Measurements from ENCODE around the gene CYBC1. TPM values are rescaled to one million over a fixed set of nuclear protein-coding genes. Genes with fewer than 3 reads are reported as not detected.

CYBC1 gene
- total and polyA plus RNA-seq, 9 of the 15 experiments (the other 6 are each of a cell fraction or from before 2014, with no cell fraction given) = 1.3 to 71.8 (median 49.9) TPM

DNA sequence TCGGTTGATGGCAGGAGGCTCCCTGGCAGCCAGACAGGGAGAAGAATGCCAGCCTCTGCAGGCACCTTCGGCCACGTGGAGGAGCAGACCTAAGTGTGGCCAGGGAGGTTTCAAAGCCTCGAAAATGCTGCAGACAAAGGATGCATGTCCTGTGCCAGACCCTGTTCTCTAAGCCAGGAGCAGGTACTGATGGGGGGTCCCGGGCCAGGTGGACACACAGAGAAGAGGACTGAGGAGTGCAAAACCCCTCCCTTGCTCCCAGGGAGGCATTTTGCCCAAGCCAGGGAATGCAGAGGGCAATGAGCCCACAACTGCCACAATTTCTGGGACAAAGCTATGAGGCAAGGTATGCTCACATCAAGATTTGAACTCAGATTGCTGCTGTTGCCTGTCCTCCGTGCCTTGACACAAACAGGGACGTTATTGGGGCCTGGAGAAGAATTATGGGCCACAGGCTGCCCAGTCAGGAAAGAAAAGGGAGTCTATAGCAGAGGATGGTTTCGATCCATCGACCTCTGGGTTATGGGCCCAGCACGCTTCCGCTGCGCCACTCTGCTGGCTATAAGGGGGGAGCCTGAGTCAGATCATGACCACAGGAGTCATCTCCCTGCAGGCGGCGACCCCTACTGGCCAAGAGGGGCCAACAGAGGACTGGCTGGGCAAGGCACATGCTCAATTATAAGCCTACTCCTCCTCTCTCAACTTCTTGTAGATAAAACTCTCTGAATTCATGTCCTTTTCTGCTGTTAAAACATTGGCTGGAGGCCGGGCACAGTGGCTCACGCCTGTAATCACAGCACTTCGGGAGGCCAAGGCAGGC is 43.9 kb upstream of the CYBC1 start (continued):
- TF ChIP-seq, protein P1, sequence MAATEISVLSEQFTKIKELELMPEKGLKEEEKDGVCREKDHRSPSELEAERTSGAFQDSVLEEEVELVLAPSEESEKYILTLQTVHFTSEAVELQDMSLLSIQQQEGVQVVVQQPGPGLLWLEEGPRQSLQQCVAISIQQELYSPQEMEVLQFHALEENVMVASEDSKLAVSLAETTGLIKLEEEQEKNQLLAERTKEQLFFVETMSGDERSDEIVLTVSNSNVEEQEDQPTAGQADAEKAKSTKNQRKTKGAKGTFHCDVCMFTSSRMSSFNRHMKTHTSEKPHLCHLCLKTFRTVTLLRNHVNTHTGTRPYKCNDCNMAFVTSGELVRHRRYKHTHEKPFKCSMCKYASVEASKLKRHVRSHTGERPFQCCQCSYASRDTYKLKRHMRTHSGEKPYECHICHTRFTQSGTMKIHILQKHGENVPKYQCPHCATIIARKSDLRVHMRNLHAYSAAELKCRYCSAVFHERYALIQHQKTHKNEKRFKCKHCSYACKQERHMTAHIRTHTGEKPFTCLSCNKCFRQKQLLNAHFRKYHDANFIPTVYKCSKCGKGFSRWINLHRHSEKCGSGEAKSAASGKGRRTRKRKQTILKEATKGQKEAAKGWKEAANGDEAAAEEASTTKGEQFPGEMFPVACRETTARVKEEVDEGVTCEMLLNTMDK (IDR thresholded peaks at IDR 0.05; ENCODE audit: borderline replicate concordance, insufficient read depth, low read depth, low read length, poor library complexity, severe bottlenecking) = peak; percentile 98
- TF ChIP-seq ZNF785 (CRISPR knock-in tag; IDR thresholded peaks at IDR 0.05) (no peak), ZNF609 (CRISPR knock-in tag; IDR thresholded peaks at IDR 0.05; ENCODE audit: borderline replicate concordance) (no peak; the same call in 1 of the 2 replicates), ELF2 (CRISPR knock-in tag; IDR thresholded peaks at IDR 0.05) (no peak), IRF1 (CRISPR knock-in tag; IDR thresholded peaks at IDR 0.05; ENCODE audit: borderline replicate concordance) (0 out of 2 replicates have a peak, but pooled peaks have one; percentile 32), ZNF717 (CRISPR knock-in tag; IDR thresholded peaks at IDR 0.05) (no peak), MEF2D (tag; conservative IDR thresholded peaks at IDR 0.05; ENCODE audit: low read depth) (peak; percentile 64), CHAMP1 (IDR thresholded peaks at IDR 0.05) (peak; percentile 77; the same call in 1 of the 2 replicates), THRAP3 (IDR thresholded peaks at IDR 0.05; ENCODE audit: borderline replicate concordance) (no peak), ZNF197 (CRISPR knock-in tag; IDR thresholded peaks at IDR 0.05; ENCODE audit: low read depth) (0 out of 2 replicates have a peak, but pooled peaks have one; percentile 52), GABPB2 (CRISPR knock-in tag; conservative IDR thresholded peaks at IDR 0.05) (no peak), CEBPB (tag; IDR thresholded peaks at IDR 0.05) (peak; percentile 85)
- TF ChIP-seq, protein P2, sequence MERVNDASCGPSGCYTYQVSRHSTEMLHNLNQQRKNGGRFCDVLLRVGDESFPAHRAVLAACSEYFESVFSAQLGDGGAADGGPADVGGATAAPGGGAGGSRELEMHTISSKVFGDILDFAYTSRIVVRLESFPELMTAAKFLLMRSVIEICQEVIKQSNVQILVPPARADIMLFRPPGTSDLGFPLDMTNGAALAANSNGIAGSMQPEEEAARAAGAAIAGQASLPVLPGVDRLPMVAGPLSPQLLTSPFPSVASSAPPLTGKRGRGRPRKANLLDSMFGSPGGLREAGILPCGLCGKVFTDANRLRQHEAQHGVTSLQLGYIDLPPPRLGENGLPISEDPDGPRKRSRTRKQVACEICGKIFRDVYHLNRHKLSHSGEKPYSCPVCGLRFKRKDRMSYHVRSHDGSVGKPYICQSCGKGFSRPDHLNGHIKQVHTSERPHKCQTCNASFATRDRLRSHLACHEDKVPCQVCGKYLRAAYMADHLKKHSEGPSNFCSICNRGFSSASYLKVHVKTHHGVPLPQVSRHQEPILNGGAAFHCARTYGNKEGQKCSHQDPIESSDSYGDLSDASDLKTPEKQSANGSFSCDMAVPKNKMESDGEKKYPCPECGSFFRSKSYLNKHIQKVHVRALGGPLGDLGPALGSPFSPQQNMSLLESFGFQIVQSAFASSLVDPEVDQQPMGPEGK (CRISPR knock-in tag; IDR thresholded peaks at IDR 0.05; ENCODE audit: borderline replicate concordance) = no peak

All from K562 (cell line).